AG10803 (cell line): Measurements from ENCODE around the gene TMCO6.
"Not testable (repeated sequence)": the region's sequence is repeated elsewhere in the genome, so short reads cannot be mapped to it uniquely, and the experiment has no call there.

Experiments used
- DNase-seq: peaks from one replicate; pipeline ENCODE4 v3.0.0; 2010; ENCODE audit warnings: low read depth
- H3K4me3 ChIP-seq: 2 replicates; pipeline ENCODE4 v1.5.1; 2011; ENCODE audit warnings: mild to moderate bottlenecking, low read length, control low read depth
- TF ChIP-seq, protein P1 (sequence below): conservative IDR thresholded peaks from 2 replicates; pipeline ENCODE4 v1.5.1; 2011; ENCODE audit warnings: mild to moderate bottlenecking, low read length, control low read depth, inconsistent platforms

Gene TMCO6

DNA sequence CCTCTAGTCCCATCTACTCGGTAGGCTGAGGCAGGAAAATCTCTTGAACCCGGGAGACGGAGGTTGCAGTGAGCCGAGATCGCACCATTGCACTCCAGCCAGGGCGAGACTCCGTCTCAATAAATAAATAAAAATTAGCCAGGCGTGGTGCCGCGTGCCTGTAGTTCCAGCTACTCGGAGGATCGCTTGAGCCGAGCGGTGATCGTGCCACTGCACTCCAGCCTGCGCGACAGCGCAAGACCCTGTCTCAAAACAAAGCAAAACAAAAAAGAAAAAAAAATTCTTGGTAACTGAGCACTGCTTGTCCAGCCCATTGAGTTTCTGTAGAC, 24.7 kb downstream of the TMCO6 start:
- no peak for DNase-seq
- H3K4me3 ChIP-seq, result peak overlapping the region; percentile 97
- TF ChIP-seq, protein P1, sequence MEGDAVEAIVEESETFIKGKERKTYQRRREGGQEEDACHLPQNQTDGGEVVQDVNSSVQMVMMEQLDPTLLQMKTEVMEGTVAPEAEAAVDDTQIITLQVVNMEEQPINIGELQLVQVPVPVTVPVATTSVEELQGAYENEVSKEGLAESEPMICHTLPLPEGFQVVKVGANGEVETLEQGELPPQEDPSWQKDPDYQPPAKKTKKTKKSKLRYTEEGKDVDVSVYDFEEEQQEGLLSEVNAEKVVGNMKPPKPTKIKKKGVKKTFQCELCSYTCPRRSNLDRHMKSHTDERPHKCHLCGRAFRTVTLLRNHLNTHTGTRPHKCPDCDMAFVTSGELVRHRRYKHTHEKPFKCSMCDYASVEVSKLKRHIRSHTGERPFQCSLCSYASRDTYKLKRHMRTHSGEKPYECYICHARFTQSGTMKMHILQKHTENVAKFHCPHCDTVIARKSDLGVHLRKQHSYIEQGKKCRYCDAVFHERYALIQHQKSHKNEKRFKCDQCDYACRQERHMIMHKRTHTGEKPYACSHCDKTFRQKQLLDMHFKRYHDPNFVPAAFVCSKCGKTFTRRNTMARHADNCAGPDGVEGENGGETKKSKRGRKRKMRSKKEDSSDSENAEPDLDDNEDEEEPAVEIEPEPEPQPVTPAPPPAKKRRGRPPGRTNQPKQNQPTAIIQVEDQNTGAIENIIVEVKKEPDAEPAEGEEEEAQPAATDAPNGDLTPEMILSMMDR, result no peak

DNA sequence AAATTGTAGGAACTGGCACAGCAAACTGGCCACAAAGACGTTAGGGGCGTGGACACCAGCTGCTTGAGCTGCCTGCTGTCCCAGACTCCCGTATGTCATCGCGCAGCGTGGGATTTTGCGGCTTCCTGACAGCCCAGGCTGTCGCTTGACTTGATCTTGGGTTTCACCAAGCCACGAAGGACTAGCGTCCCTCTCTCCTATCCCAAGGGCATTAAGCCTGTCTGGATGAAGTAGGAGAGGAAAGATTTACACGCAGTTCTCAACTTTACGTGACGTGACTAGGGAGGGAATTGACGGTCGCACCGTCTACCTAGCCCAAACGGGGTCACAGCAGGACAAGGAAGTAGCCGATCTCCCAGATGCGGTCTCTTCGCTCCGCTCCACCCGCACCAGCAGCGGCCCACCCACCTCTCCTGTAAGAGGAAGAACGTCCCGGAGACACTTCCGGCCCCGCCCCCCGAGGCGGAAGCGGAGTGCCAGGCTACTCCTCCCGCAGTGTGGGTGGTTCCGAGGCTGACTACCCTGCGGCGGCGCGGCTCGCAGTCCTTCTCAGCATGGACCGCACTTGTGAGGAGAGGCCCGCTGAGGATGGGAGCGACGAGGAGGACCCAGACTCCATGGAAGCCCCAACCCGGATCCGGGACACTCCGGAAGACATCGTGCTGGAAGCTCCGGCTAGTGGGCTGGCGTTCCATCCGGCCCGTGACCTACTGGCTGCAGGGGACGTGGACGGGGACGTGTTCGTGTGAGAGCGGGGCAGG, 25.3 kb downstream of the TMCO6 start, which contains the start of gene WDR55:
Gene WDR55, plus strand, starts transcription at position 546 of the 761 bp plus-strand sequence. Its CDS starts 9 bp downstream, at position 555.
- TF ChIP-seq, protein P1, result no peak
- DNase-seq, result peak; percentile 91
- H3K4me3 ChIP-seq, result peak within 1 kb of the TSS; percentile 97

DNA sequence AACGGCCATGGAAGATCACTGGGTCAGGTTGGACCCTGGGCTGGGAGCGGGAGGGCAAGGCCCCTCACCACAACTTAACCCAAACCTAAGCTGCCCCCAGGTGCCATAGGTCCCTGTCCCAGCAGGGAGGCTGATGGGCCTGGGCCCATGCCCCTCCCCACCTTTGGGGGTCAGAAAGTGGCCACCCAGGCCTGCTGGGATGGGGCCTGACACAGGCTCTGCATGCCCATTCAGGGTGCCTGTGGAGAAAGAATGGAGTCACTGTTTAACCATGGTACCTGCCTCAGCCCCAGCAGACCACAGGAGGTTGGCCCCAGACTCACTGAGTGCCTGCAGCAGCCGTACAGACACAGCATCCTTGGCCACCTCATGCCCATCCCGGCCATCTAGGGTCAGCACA, 31.8 kb downstream of the TMCO6 start:
- H3K4me3 ChIP-seq, DNase-seq: not testable (repeated sequence)

DNA sequence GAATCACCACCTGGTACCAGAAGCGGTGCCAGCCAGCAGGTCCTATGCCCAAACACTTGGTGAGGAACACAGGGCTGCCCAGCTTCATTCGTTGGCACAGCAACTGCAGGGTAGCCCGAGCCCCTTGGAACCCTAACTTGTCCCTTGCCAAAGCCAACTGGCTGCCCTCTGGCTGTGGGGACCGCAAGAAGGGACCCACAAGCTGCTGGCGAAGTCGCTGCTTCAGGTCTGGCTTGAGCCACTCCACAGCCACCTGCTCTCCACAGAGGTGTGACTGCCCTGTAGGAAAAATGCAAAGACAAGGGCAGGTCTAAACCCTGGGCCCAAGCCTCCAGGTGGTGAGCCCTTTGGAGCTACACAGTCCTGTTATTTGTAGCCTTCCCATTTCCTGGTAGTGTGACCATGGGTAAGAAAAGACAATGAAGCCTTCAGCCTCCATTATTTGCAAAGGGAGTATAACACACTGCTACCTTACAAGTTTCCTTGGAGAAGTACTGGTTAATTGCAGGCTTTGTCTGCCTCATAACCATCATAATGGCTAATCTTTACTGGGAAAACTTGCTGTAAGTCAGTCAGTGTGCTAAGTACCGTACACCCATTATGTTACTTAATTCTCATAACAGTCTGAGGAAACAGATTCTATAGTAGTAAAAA, 32.3 kb downstream of the TMCO6 start:
- DNase-seq, result no peak
- TF ChIP-seq, protein P1, result no peak
- H3K4me3 ChIP-seq, result no peak overlapping the region

GRCh38 chr5:140672455-140673186, 33.4 kb downstream of the TMCO6 start:
- H3K4me3 ChIP-seq, result no peak overlapping the region
- no peak for DNase-seq
- TF ChIP-seq, protein P1, result no peak

DNA sequence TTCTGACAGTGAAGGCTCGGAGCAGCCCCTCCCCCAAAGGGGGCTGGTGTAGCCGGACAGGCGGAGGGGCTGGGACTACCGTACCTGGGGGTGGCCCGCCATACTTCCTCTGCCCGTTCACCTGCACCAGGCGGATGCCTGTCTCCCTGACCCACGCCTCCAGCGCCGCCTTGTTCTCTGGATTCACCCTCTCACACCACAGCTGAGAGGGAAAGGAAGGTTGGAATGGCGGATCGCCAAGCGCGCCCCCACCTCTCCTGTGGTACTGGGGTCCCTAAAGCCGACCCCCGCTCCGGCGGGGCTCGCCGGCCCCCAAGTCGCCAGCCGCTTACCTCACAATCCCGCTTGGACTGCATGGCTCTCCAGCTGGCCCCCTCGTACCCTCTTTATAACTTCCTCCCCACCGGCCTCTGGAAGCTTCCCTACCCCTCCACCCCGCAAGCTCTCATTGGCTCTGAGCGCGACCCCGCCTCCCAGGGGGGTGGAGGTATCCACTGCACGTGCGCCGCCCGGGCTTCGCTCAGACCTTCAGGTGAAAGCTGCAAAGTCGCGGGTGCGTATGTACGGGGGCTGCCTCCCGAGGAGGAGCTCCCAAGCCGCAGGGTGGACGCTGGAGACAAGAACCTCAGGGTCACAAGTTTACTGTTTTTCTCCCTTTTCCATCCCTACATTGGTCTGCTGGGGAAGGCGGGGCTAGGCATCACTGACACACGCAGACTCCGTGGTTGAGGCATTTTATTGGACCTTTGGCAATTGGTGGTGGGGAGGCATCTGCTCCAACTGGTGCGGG, 34.1 kb downstream of the TMCO6 start, which contains the start of gene DND1:
Gene DND1, minus strand, starts transcription at position 390 of the 790 bp plus-strand sequence. Its CDS starts 34 bp downstream, at position 356.
- no peak within 1 kb of the TSS for H3K4me3 ChIP-seq
- TF ChIP-seq, protein P1, result no peak
- DNase-seq, result no peak

DNA sequence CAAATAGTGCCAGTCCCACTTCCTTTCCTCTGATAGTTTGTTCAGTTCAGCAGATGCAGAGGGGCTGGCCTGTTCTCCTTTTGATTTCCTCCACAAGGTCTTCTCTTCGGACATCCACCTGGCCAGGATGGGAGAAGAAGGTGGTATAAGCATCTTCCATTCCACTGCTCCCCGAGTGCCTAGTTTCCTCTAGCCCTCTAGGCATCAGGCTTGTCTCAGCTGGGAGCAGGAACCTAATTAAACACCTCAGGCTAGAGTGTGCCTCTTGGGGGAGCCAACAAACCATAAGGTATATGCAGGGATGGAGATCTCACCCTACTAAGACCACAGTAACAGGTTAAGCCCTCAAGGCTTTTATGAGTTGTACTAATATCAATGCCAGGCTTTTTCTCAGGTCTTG, 35.0 kb downstream of the TMCO6 start:
- DNase-seq, result no peak
- H3K4me3 ChIP-seq, result no peak overlapping the region
- TF ChIP-seq, protein P1, result no peak
